Hepatocyte (in vitro differentiated cells): ENCODE measurements around the gene B3GALNT2.

Experiments used
- CTCF ChIP-seq: fragments of 200-600 bp; sonication (generic); IDR thresholded peaks from 2 replicates; pipeline ENCODE4 v1.5.1; 2016; ENCODE audit warnings: antibody characterized with exemption, mild to moderate bottlenecking; ENCODE audit not compliant: poor library complexity
- EZH2phosphoT487 ChIP-seq: fragments of 200-600 bp; sonication (generic); IDR thresholded peaks from one replicate; pipeline ENCODE4 v1.6.1; 2018; ENCODE audit warnings: antibody characterized with exemption, mild to moderate bottlenecking, low read depth, moderate library complexity; ENCODE audit not compliant: unreplicated experiment, severe bottlenecking

- TF ChIP-seq CTCF (no peak), EZH2phosphoT487 (no peak)
Measured at GRCh38 chr1:235510823-235511222, 6.6 kb upstream of the B3GALNT2 start.
